Stimulated activated naive CD8-positive, alpha-beta T cell treated with anti-CD3 and anti-CD28 coated beads, Interleukin-15, Interleukin-2, amounts not matched to agents 100 U/mL and 50 U/mL, for 24 hours (primary cell): ENCODE results near the gene AMBP.

Source experiments
- ATAC-seq: fragments of 150-1000 bp; cut with Tn5 transposase; one replicate; pipeline ENCODE4 v1.10.0; 2021
- DNase-seq: peaks from one replicate; pipeline ENCODE4 v3.0.0; 2021

Gene AMBP

DNA sequence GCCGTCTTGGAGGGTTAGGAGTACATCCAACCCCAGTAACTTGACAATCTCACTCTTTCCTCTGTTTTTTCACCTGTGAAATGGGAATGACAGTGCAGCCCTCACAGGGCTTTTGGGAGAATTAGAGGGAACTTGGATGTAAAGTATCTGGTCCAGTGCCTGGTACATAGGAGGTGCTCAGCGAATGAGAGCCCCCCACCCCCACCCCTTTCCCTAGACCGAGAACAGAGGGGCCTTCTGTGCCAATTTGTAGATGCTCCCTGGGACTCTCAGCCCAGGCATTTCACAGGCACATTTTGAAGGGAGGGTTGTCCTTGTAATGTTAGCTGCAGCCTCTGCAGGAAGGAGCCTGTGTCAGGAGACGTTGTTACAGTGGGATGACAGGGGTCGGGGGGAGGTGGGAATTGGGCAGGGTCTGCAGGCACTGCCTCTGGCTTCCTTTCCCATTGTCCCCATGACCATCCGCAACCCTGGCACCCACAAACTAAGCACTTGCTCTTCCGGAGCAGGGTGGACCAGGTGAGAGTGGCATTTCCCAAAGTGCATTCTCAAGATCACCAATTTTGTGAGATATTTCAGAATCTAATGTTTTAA is 47.0 kb downstream of the AMBP start:
- ATAC-seq (no peak), DNase-seq (no peak)

DNA sequence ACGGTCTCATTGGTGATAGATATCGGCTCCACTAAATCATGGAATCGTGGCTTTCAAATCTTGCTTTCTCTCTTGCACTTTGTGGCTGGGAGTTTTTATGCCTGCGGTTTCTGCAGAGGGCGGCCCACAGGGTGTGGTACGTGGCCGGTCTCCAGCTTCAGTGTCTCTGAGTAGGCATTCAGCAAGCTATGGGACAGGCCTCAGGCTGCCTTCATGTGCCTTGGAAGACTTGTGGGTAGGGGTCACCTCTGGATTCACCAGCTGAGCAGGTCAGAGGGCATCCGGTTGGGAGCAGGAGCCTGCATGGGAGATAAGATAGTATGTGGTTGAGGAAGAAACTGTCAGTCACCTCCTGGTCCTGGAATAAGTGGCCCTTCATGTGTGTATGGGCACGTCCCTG is 47.7 kb downstream of the AMBP start:
- DNase-seq: no peak
- no peak for ATAC-seq

DNA sequence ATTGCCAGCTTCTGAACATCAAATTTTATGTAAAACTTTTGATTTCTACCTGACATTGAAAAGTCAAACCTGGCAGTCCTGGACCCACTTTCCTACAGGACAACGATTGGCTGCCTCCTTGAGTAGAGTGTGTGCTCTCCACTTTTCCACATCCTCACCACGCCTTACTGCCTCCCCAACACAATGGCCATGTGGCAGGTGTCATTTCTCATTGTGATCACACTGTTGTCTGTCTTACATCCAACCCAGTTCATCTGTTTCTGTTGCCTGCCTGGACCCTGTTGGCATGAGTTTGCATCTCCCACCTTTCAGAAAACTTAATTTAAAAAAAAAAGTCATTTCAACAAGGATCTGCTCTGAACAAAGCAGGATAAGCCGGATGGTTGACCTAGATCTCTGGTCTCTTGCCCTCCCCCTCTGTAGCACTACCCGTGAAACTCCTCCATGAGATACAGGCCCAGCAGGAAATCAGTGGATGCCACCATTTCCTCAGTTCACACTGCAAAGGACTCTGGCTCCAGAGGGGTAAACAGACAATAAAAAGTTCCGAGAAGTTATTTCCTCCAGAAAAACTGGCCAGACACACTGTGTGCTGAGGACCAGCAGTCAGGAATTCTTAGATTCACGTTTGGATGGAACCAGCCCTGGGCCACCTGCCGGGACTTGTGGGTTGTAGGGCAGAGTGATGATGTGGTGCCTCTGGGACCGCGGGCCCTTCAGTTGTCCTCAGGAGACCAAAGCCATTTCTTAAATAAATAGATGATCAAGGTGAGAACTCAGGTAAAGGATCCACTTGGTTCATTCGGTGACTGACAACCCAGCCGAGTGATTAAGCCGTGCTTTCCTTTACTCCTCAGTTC is 48.6 kb downstream of the AMBP start:
- no peak for DNase-seq
- no peak for ATAC-seq

DNA sequence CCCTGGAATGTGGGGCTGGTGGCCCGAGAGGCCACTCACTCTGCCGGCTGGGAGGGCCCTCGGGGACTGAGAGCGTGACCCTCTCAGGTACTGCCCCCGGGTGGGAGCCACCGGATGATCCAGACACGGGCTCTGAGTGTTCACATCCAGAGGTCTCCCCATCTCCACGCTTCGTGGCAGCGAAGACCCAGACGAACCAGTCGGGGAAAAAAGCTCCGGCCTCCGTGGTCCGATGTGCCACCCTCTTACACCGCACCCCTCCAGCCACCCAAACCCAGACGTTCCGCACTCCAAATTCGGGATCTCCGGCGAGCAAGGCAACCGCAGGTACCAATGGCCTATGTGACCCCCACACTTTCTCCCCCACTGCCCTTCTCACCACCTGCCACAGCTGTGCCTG is 49.5 kb downstream of the AMBP start:
- no peak for ATAC-seq
- DNase-seq: no peak

DNA sequence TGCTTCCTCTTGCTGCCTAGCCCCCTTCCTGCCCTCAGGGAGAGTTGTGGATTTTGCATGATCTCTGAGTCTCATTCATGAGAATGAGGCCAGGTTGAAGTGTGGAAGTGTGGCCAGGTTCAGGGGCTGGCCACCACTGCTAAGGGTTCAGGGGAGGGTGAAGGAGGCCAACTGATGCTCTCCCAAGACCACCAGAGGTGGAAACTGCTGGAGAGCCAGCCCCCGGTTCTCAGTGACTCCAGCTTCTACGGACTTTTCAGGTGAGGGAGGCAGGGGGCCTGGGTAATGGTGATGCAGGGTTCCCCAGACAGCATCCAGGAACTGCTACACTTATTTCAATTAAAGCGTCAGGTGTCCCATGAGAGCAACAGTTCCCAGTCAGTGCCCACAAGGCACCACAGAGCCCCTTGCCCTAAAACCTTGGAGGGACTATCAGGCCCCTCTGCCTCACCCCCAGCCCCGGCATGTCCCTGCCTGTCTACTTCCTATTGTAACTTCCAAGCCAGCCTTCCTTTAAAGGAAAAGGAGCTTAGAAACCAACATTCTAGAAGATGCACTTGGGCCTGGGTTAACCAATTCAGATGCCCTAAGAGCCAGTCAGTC is 50.1 kb downstream of the AMBP start:
- DNase-seq: no peak
- no peak for ATAC-seq

DNA sequence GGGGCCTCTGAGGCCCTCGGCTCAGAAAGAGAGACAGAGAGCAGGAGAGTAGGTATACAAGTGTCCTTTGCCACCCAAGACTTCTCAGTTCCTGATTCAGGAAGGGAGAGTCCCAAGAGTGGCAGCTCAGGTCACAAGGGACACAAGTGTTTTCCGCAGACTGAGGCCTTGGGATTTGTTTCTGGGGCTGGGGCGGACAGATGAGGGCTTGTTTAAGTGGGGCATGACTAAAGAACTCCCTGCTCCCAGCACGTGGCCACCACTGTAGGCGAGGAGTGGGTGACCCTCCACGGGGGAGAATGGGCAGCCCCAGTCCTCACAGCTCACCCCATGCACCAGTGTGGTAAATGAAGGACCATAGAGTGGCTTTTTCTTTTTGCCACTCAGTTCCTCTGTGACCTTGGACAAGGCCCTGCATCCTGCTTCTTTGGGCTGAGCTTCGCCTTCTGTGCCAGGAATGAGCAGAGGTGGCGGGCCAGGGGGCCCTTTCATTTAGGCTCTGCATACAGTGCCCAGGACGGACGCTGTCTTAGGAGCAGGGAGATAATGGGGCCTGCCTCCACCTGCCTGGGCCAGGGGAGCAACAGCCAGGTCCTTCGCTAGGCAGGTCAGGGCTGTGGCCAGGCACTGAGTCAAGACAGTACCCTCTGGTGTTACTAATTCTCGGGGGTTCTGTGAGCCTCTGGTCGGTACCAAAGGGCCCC is 50.8 kb downstream of the AMBP start:
- DNase-seq (no peak), ATAC-seq (no peak)

DNA sequence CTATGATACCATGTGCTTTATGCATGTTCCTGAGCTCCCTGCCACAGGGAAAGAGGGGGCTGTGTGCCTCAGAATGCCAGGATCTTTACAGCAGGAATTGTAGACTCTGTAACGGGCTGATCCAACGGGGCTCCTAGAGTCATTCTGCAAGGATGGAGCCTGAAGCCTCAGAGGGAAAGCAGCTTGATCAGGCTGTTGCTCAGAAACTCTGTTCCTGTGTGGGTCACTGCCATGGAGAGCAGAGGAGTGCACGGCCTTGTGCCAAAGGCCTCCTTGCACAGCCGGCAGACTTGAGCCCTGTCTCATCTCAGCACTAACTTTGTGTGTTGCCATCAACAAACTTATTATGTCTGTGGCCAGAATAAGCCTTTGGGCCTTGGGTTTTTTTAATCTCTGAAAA is 51.8 kb downstream of the AMBP start:
- DNase-seq (no peak), ATAC-seq (no peak)

DNA sequence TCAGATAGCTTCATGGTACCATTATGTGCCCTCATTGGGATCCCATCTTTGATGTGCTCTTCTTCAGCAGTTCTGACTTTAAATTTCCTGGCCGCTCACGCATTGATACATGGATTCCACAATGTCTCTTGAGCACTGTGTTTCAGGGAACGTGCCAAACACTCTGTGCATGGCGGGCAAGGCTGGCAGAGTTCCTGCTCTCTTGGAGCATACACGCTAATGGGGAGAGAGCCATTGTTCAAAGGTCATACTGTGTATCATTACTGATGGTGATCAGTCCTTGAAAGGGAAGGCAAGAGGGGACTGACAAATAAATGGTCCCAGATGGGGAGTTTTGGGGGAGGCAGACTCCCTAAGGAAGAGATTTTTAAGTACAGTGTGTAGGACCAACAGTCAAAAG is 52.3 kb downstream of the AMBP start:
- DNase-seq: no peak
- no peak for ATAC-seq

DNA sequence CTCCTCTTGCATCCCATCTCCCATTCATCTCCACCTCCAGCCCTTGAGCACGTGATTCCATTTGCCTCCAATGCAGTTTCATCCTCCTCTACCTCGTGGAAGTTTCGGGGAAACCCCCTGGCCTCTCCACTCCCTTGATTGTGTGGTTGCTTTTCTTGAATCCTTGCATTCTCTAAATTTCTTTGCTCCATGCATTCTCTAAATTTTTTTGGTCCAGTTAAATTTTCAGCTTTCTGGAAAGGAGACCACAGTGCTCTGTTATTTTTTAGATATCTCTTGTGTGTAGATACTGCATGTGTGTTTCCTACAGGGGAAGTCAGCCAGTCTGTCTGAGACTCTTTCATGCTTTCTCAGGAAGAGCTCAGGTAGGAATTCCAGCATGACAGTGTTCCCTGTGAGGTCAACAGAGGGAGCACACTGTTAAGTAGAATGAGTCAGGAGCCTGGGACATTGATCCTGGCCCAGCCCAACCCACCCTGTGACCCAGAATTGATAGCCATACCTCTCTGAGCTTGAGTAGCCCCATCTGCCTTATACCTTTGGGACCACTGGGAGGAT is 52.8 kb downstream of the AMBP start:
- DNase-seq (no peak), ATAC-seq (no peak)

DNA sequence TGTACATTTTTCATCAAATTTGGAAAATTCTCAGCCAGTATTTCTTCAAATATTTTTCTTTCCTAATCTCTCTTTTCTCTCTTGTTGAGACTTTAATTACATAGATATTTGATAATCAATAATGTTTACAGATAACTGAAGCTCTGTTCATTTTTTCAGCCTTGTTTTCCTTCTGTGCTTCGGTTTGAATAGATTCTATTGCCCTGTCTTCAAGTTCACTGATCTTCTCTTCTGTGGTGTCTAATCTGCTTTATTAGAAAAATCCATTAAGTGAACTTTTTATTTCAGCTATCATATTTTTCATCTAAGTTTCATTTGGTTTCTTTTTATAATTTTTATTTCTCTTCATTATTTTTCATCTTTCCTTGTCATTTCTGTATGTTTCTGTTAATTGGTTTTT is 54.1 kb downstream of the AMBP start:
- ATAC-seq (no peak), DNase-seq (no peak)

DNA sequence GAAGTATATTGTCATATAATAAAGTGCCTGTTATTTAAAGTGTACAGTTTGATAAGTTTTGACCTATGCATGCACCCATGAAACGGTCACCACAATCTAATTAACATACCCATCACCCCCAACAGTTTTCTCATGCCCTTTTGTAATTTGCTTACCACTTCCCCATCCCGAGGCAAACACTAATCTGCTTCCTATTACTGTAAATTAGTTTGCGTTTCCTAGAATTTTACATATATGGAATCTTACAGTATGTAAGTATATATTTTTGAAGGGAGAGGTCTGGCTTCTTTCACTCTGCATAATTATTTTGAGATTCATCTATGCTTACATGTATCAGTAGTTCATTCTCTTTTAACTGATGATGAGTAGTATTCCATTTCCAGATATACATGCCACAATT is 56.5 kb downstream of the AMBP start:
- ATAC-seq: no peak
- DNase-seq: no peak

DNA sequence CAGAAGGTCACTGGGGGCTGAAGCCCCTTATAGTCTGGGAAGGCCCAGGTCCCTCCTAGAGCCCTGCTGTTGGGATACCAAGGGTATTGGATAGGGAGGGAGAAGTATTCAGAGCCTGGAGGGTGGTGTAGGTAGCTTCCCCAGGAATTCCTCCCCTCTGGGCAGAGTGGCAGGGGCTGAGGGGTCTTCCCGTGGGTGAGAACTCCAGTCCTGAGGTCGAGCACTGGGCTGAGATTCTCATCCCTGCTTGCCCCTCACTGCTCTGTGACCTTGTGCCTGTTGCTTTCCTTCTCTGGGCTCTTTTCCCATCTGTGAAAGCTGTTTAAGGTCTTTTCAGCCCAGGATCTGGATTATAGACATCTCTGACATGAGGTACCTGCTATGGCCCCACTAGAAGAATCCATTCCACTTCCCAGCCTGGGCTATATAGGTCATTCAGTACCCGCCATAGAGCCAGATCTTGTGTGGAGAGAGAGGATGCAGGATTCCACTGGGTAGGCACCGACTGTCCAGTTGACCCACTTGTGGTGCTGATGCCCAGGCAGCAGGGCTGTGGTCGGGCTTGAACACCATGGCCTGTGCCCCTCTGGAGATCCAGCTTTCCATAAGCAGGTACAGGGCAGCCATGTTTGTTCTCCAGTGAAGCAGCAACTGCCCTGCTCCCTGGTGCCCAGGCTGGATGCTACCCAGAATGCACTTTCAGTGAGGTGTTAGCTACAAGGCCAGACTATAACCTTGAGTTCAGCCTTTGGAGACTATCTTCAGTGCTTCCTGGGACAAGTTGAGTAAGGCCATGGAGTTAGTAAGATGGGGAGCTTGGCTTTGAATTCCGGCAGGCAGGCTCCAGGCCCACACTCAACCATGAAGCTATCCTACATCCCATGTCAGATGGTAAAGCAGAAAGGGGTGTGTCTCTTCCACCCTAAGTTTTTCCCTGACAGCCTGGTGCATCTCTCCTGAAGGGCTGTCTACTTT is 60.1 kb downstream of the AMBP start:
- no peak for ATAC-seq
- DNase-seq: no peak

DNA sequence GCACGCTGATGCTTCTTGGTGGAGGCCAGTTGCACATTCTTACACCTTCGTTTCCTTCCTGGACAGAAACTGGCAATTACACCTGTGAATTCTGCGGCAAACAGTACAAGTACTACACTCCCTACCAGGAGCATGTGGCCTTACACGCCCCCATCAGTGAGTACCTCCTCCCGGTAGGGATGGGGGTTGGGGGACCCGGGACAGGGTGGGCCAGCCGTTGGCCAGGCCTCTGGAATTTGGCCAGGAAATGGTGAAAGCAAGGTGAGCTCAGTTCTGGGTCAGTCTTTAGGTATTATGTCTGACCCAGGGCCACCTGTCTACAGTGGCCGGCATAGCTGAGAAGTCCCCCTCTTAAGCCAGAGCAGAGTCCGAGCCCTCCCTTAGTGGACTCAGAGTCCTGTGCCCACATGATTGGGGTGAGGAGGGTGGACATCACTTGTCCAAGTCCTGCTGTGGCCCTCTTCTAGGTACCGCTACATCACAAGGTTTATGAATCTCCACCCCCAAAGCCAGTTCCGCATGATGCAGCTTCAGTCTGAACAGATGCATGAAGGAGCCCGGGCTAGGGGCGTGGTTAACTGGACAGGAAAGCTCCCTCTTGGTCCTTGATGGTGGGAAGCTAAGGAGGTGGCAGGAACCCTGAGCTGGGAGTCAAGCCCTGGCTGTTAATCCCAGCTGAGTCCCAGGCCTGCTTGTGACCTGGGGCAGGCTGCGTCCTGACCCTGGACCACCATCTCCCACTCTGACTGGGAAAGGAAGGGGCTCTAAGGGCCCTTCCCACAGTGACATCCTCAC is 61.3 kb downstream of the AMBP start:
- ATAC-seq: no peak
- DNase-seq: no peak

DNA sequence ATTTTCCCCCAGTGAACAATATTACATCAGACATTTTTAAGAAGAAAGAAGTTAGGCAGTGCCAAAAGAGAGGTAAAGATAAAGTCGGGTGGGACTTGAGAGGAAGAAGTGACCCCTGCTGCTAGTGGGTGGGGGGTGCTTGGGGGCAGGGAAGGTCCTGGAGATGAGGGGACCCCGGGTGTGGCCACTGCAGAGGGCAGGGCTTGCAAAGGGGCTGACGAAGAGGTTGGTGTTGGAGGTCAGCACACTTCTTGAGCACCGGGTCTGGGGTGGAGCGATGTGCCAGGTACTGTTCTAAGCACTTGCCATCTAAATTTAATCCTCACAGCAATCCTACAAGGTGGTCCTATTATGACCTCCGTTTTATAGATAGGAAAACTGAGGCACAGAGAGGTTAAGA is 62.0 kb downstream of the AMBP start:
- DNase-seq: no peak
- no peak for ATAC-seq

DNA sequence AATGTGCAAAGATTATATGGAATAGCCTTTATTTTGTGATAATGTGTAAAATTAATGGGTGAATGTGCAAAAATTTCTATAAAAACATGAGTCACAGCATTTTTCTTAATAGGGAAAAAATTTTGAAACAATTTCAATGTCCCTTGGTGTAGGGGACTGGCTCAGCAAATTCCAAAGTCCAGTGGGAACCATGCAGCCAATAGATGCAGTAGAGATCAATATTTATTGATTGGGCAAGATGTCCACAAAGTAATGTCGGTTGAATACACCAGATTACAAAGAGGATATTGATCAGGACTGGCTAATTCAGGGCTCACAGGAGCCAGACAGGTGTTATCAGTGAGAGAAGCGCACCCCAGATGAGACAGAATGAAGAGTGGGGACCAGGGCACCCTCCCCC is 62.5 kb downstream of the AMBP start:
- ATAC-seq: no peak
- no peak for DNase-seq

DNA sequence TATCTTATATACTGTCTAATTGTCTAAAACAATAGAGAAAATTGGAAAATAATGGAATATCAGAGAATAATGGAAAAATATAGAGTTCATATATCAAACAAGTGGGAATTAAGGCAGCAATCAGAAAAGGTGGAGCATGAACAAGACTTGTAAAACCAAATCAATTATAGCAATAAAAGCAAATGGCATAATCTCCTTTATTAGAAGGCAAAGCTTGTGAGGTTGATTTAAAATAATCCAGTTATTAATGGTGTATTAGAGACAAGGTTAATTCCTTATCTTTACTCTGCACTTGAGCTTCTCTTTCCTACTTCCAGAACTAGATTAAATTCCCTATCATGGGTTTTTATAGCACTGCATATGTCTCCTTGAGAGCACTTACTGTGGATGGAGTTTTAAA is 64.1 kb downstream of the AMBP start:
- no peak for DNase-seq
- ATAC-seq: no peak

DNA sequence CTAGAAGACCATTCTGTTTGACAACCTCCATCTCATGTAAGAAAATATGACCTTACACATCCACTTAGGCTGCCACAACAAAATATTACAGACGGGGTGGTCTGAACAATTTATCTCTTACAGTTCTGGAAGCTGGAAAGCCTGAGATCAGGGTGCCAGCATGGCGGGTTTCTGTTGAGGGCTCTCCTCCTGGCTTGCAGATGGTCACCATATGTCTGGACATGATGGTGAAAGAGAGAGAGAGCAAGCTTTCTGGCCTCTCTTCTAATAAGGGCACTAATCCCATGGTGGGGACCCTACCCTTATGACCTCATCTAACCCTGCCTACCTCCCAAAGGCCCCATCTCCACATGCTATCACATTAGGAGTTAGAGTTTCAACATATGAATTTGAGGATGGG is 66.0 kb downstream of the AMBP start:
- no peak for ATAC-seq
- no peak for DNase-seq

DNA sequence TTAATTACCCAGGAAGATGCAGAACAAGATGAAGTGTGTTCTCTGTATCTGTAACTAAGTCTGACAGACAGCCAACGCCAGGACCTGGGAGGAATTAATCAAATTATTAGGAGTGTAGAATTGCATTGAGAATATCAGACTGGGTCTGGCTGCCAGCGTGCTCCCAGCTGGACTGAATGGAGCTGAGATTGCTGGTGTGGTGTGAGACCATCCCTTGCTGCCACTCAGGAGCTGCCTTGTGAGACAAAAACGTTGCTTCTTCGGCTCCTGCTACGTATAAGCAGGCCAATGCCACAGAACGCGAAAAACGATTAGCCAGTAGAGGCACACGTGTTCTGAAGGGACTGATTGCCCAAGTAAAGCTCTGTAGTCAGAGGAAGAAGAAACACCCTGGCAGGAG is 66.8 kb downstream of the AMBP start:
- ATAC-seq (no peak), DNase-seq (no peak)
